Measurements from ENCODE around the gene EDNRA. TPM values are rescaled to one million over a fixed set of nuclear protein-coding genes. Genes with fewer than 3 reads are reported as not detected.
A peak's percentile ranks its signal among the peaks of the same experiment; 100 is the strongest.

Gene EDNRA
- total RNA-seq, 1 donor from 2014 or later: 9.7 TPM

DNA sequence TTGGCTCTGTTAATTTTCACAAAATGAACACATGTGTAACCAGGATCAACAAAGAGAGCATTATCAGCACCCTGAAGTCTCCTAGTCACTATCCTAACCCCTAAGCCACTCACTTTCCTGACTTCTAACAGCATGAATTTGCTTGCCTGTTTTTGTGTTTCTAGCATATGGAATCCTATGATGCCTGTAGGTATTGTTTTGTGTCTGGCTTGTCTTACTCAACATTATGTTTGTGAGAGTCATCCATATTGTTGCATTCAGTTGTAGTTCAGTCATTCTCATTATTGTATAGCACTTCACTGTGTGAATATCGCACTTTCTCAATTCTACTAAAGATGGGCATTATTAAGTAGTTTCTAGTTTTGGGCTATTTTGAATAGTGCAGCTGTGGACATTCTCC, 15.6 kb downstream of the EDNRA start:
- DNase-seq (ENCODE audit: low spot score): no peak

DNA sequence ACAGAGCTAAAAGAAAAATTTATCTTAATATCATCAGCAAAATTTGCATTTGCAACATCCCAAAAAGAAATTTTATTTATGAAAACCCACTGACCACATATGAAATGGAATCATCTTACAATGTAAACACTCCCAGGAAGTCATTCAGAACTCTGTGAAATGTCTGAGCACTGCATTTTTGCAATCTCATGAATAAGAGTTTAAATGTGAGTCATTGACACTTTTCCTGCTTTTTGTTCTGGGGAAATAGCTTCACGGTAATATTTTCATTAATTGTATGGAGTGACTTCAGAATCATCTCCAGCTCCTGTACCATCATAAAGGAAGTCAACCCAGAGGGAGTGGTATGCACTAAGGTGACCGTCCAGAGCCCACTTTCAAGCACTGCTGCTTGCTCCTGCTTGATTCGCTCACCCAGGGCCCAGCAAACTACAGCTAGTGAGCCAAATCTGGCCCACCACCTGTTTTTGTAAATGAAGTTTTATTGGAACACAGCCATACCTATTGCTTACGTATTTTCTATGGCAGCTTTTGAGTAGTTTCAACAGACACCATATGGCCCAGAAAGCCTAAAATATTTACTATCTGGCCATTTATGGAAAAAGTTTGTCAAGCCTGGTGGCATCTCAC, 17.2 kb downstream of the EDNRA start:
- no peak for DNase-seq (ENCODE audit: low spot score)

DNA sequence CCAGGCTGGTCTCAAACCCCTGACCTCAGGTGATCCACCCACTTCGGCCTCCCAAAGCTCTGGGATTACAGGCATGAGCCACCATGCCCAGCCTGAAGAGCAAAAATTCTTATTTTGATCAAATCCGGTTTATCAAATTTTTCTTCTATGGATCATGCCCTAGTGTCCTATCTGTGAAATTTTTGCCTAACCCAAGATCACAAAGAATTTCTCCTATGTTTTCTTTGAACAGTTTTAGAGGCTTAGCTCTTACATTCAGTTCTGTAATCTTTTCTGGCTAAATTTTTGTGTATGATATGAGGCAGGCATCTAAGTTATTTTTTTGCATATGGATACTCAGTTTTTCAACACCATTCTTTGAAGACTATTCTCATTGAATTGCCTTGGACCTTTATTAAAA, 27.4 kb downstream of the EDNRA start:
- DNase-seq (ENCODE audit: low spot score): no peak

DNA sequence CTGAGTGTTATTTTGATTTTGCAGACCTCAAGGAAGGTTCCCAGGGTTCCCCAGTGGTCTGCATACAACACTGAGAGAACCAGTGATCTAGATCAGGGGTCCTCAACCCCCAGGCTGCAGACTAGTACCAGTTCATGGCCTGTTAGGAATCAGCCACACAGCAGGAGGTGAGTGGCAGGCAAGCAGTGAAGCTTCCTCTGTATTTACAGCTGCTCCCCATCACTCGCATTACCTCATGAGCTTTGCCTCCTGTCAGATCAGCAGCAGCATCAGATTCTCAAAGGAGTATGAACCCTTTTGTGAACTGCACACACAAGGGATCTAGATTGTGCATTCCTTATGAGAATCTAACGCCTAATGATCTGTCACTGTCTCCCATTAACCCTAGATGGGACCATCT, 28.5 kb downstream of the EDNRA start:
- DNase-seq (ENCODE audit: low spot score): no peak

DNA sequence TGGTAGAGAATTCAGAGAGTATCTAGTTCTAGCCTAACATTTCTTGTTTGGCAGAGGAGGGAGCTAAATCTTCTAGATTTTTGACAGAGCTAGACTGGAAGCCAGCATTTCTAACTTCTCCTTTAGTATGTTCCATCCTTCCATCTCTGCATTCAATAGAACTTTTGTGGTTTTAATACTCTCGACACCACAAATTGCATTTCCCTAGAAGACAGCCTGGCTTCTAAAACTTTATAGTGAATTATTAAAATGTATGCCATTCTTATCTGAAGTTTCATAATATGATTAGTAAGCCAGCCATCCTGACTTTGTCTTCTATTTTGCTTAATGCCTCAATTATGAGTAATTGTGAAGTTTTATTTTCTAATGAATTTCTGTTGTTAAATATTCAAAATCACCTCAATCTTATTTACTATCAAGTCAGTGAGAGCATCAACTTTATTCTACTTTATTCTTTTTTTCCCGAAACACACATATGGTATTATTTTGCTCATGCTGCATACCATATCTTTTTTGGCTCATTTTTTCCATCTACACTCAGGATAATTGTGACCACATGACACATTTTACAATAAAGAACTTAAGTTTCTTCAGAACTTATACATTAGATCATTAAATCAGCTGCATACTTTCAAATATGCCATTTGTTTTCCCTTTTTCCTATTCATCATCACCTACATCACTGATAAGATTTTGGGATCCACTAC, 30.2 kb downstream of the EDNRA start:
- no peak for DNase-seq (ENCODE audit: low spot score)

DNA sequence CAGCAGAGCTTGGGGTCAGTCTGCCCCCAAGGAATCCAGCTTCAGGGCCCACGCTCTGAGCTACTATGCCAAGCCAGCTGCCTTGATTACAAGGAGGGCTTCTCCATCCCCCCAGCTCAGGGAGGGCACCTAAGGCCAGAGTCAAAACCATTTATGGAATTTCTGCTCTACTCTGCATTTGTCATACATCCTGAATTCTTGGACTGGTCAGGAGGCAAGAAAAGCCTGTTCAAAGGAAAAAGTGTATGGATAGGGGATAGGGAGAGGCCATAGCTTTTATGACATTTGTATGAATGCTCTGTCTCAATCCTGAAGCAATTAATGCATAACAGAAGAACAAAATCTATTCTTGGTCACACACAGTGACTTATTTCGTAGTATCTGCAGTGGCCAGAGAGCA, 32.2 kb downstream of the EDNRA start:
- DNase-seq (ENCODE audit: low spot score): no peak

DNA sequence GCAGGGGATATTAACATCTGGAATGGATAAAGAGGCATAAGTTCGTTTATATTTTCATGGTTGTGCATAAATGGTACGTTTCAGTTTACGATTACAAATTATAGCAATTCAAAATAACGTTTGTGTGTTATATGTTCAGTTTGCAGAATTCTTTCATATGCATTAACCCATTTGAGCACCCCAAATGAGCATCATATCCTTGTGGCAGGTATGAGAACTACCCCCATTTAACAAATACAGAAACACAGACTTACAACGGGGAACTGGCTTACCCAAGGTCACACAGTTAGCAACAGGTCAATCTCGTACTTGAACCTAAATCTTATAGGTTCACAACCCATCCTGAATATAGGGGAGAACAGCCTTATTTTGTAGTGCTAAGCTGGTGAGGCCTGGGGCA, 33.1 kb downstream of the EDNRA start:
- no peak for DNase-seq (ENCODE audit: low spot score)

DNA sequence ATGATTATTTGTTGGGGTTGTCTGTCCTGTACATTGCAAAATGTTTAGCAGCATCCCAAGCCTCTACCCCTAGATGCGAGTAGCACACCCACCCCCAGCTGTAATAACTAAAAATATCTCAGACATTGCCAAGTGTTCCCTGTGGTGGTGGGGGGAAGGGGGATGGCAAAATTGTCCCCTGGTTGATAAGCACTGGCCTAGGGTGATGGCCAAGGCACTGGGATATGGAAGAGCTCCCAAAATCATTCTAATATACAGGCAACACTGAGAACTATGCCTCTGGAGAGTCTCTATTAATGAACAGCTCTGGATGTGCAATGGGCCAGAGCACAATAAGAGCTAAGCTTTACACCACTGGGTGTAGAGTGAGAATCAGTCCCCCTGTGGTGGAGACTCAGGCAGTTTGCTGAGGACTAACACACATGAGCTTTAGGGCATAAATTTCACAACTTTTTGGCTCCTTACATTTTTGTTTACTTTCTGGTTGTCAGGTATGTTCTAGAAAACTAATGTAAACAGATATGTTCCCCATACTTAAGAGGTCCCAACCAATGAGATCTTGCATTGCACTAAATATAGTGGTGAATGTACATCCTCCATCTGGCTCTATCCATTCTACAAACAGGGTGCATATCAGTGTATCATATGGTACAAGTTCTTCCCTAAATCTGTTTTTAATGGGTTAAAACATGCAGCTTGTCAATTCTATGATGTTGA, 34.5 kb downstream of the EDNRA start:
- DNase-seq (ENCODE audit: low spot score): no peak

DNA sequence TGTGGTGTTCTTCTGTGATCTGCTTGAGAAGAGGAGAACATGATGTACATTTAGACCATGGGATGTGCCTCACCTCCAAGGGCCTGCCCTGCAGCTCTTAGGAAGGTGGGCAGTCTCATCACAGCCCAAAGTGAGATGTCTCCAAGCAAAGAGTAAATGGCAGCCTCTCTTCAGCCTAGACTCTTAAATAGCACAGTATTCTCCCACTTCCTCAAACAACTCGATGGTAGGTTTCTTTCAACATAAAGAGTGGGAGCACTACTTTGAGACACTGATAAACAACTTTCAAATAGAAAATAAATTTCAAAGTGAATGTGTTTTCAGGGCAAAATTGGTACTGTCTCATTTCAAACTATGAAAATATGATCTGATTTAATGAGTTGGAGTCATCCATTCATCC, 35.2 kb downstream of the EDNRA start:
- DNase-seq (ENCODE audit: low spot score): no peak

DNA sequence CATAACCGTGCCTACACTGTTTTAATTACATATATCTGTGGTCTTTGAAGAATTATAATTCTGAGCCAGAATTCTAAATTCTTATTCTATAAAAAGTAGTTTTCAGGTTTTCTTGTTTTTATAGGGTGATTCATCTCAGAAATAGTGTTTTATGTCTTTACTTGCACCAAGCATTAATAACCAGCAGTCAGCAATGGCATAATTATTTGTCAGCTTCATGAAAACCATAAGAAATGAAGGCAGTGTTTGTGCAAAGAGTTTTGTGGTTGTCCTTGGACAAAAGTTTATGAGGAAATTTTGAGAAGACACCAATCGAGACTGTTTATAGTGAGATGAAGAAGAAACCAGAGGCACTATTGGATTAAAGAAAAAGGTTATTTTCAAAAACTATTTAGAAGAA, 37.2 kb downstream of the EDNRA start:
- no peak for DNase-seq (ENCODE audit: low spot score)

DNA sequence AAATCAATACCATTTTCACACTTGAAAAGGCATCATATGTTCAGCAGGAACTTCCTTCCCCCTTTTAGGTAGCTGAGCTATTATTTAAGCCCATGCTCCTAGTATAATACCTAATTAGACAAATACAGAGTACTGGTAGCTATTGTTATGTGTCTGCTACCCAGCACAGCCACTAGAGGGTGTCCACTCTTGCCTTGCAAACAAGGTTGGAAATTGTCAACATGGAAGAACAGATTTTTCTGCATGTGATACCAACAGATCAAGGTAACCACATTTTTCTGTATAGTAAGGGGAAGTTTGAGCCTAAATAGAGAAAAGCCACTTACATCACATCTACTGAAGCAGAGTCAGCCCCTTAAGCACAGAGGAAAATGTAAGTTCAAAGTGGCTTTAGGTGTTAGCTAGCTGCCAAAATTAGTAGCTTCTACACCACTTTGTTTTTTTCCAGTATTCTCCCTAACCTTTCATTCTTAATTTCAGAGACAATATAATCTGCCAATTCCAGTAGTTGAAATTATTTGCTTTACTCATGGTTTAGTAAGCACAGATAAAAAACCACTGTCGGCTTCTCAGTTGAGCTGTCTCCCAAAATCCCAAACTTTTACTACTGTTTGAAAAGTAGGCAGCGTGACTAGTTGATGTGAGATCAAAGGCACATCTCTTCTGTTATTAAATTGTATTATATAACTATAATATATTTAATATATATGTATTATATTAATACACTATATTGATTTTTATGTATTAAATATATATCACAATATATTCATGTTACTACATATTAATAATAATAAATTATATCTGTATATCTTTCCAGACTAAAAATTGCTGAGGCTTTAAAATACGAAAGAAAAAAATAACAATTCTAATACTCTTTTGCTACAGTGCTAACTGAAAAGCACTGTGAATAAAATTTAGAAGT, 38.2 kb downstream of the EDNRA start:
- peak; percentile 48 for DNase-seq (ENCODE audit: low spot score)

DNA sequence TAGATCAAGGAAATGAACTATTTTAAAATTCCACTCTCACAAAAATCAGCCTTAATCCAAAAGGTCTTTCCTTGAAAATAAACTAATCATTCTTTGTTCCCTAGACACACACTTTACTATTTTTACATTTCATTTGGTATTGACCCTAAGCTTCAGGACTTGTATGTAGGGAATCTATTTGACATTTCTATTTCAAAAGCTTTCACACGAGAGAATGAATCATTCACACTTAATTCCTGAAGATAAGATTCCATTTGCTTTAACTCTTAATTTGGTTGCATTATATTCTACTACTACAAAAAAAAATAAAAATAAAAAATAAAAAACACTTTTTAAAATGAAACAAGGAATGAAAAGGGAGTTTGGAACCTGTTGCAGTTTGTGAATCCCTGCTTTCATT, 43.7 kb downstream of the EDNRA start:
- DNase-seq (ENCODE audit: low spot score): no peak

DNA sequence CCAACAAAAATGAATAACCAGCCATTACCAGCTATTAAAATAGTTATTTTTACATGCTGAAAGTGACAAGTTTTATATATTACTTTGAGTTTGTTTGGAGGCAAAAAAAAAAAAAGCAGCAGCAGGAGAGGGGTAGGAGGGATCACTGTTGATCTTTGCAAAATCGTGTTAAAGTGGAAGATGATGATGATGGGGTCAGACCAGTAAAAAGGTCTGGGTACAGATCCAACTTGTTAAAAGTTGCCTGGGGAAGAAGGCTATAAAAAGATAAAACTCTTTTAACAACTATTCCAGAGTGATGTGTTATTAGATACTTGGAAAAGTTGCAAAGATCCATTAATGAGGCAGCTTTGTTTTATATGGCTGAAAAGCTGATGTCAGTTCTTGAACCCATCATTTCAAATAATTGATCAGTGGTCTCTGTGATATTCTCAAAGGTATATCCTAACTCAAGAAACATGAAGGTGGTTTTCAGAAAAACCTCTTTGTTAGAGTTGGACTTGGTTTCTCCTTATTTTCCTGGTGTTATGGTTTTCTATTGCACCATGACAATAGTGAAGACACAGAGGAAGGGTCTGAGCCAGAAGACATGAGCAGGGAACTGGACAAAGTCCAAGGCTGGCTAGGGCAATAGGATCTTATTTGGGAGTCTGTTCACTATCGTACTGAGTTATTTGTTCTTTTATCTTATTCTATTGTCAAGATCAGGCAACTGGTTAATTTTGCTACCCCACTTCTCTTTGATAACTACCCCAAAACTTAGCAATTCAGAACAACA, 44.8 kb downstream of the EDNRA start:
- DNase-seq (ENCODE audit: low spot score): no peak

DNA sequence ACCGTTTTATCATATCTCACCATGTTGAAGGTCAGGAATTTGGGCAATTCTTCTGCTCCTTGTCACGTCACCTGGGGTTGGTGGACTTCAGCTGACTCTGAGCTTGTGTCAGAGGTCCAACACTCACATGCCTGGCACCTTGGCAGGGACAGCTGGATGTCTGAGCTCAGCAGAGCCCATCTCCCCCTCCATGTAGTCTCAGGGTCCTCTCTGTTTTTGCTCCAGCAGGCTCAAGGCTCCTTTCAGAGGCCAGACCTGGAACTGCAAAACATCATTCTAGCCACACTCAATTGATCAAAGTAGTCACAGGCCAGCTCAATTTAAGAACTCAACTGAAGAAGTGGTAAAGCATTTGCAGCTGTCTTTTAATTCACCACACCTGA, 45.4 kb downstream of the EDNRA start:
- DNase-seq (ENCODE audit: low spot score): no peak

DNA sequence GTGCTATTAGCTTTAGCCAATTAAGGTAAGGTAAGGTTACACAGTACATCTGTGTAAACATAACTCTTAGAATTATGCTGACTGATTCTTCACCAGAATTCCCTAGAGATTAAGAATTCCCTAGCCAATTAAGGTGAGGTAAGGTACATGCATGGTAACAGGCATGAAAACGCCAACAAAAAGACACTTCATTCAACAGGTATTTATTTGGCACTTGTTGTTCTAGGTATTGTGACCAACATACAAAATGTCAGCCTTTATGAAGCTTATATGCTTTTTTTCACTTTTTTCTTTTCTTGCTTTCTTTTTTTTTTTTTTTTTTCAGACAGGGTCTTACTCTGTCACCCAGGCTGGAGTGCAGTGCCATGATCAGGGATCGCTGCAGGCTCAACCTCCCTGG, 47.2 kb downstream of the EDNRA start:
- DNase-seq (ENCODE audit: low spot score): no peak

DNA sequence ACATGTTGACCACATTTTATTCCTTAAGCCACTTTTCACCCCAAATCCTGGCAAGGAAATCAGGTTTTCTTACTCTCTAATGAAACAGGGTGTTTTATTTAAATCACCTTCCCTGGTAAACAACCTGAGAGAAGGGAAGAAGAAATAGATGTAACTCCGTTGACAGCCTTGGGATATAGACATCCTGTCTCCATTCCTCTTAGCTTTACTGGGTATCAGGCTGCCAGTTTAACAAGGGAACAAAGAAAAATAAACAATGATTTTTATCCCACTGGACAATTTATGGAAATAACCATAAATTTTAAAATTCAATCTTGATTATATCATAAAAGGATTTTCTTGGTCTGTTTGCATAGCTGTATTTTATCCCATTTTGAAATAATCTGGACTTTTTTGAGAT, 49.2 kb downstream of the EDNRA start:
- DNase-seq (ENCODE audit: low spot score): no peak

DNA sequence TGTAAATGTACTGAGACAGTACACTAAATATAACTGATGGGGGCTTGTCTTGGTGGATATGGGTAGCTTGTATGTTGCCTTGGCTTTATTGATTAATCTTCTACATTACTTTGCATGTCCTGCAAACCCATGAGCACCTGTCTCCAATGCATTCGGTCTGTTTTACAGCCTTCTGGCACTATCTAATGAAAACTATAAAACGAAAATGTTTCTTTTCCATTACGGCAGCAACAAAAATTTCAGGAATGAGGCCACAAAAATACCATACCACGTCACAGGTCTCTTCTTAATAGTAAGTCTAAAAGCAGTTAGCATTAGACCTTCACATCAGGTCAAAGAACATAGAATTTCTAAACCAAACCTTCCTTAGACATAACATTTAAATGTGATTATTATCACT, 49.8 kb downstream of the EDNRA start:
- no peak for DNase-seq (ENCODE audit: low spot score)

DNA sequence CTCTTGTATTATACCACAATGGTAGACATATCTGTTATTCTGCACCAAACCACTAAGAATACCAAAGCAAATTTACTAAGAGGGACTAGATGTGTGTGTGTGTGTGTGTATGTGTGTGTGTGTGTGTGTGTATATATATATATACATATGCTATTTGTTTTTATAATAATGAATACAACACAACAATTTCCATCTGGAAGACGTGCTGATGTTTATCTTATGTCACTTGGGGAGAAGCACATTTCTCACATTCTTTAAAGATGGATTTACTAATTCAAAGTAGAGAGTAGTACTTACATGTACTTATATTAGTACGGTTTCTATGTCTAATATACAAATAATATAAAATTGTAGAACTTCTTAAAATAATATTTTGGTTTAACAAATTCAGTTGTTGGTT, 52.0 kb downstream of the EDNRA start:
- no peak for DNase-seq (ENCODE audit: low spot score)

DNA sequence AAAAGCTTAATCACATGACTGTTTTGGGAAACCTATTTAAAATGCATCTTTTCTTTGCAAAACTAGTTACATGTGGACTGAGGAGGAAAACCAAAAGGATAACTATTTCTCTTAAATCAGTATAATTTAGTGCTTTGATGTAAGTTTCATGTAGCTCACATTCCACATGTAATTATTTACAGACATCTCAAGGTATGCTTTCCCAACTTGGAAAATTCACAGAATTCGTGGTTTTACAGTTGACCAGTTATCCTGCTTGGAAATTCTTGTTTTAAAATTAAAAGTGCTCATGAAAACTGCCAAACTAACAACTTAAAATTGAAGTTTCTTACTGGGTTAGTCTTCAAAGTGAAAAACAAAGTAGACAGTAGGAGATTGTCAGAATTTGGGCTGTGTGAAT, 52.4 kb downstream of the EDNRA start:
- DNase-seq (ENCODE audit: low spot score): no peak

DNA sequence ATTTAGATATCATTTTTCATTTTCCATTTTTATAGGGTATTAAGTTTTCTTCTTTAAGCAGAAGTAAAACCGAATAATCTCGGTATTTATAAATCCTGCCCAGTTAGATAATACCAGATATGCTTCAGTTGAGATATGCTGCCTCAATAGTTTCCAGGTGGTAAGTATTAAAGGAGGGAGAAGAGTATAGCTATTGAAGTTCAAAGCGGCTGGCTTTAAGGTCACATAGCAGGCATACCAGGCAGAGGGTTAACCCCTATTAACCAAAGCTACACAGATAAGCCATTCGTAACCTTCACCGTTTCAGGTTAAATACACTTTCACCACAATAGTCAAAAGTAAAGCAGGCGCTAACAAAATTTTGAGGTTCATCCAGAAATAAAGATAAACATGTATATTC, 54.2 kb downstream of the EDNRA start:
- DNase-seq (ENCODE audit: low spot score): no peak

DNA sequence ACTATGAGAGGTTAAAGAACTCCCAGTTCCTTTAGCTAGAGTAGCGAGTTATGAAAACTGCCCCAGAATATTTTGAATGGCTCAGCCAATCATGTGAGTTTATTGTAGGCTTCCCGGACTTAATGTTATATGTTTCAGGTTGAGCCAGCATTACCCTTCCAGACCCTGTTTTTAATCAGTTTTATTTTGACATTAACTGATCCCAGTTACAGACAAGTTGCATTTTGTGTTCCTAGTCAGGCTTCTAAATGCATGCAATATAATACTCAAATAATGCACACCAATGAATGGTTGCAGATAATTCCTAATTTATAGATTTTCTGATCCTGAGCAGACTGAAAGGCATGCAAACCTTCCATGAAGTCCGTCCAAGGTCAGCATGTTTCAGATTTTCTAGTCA, 57.8 kb downstream of the EDNRA start:
- no peak for DNase-seq (ENCODE audit: low spot score)
